Lower leg skin (tissue), 3 donors: ENCODE data around the gene STAT4.

Experiments used
- CTCF ChIP-seq, 3 donors: fragments of 450-650 bp; IDR thresholded peaks; one replicate each; pipeline ENCODE4 v1.5.1; 2016; ENCODE audit warnings: antibody characterized with exemption in 3 of 3, mild to moderate bottlenecking in 3 of 3, moderate library complexity in 2 of 3
- POLR2A ChIP-seq, 2 donors: fragments of 450-650 bp; IDR thresholded peaks; one replicate each; pipeline ENCODE4 v1.6.1; 2016 to 2017; ENCODE audit warnings: antibody characterized with exemption in 2 of 2, mild to moderate bottlenecking in 1 of 2, moderate library complexity in 1 of 2

GRCh38 chr2:191066197-191066918, 84.4 kb downstream of the STAT4 start:
- TF ChIP-seq CTCF (IDR thresholded peaks at IDR 0.05) (no peak), POLR2A (IDR thresholded peaks at IDR 0.05) (no peak)
